CD4-positive, alpha-beta memory T cell (primary cell): Measurements from ENCODE around the gene MRPS7. TPM values are rescaled to one million over a fixed set of nuclear protein-coding genes. Genes with fewer than 3 reads are reported as not detected.
"Not testable (repeated sequence)": the region's sequence is repeated elsewhere in the genome, so short reads cannot be mapped to it uniquely, and the experiment has no call there.

Experiments
- CTCF ChIA-PET: fragments of 350-600 bp; sonication (Branson Sonifier 250); formaldehyde crosslinking; loops from one replicate; lab custom pipeline; 2021; ENCODE audit warnings: inconsistent platforms; ENCODE audit not compliant: partially characterized antibody; lab: Charles Lee
- POLR2A ChIA-PET: fragments of 350-600 bp; sonication (Branson Sonifier 250); formaldehyde crosslinking; loops from one replicate; lab custom pipeline; 2021; ENCODE audit not compliant: partially characterized antibody; lab: Charles Lee
- DNase-seq, 5 donors: peaks; one replicate each; pipeline versions ENCODE4 v3.0.0 to v3.0.0-alpha.2; 2020 to 2022; ENCODE audit warnings: mixed read lengths in 1 of 5
- H3K27ac ChIP-seq: one replicate; pipeline ENCODE4 v1.7.0; 2013; ENCODE audit warnings: low read depth, low read length
- H3K27me3 ChIP-seq: 2 replicates; pipeline ENCODE4 v1.7.0; 2013; ENCODE audit warnings: mild to moderate bottlenecking, low read length, moderate library complexity; ENCODE audit not compliant: insufficient read depth
- H3K36me3 ChIP-seq: 2 replicates; pipeline ENCODE4 v1.7.0; 2013; ENCODE audit warnings: mild to moderate bottlenecking, low read length, moderate library complexity; ENCODE audit not compliant: insufficient read depth
- H3K4me1 ChIP-seq: 2 replicates; pipeline ENCODE4 v1.7.0; 2013; ENCODE audit warnings: mild to moderate bottlenecking, low read length, moderate library complexity; ENCODE audit not compliant: insufficient read depth
- H3K4me3 ChIP-seq, 2 donors: one replicate each; pipeline ENCODE4 v1.7.0; 2013; ENCODE audit warnings: low read length in 2 of 2, mild to moderate bottlenecking in 1 of 2
- H3K9me3 ChIP-seq, 2 donors: one replicate each; pipeline ENCODE4 v1.7.0; 2013; ENCODE audit warnings: low read length in 2 of 2, control low read depth in 1 of 2; ENCODE audit not compliant: control insufficient read depth in 1 of 2
- H3K27ac Mint-ChIP-seq, 7 donors: one replicate each; pipeline ENCODE4 v1.8.0; 2020 to 2021; ENCODE audit warnings: mixed read lengths in 7 of 7, mild to moderate bottlenecking in 6 of 7, inconsistent platforms in 3 of 7, moderate library complexity in 3 of 7
- H3K27me3 Mint-ChIP-seq, 2 donors: one replicate each; pipeline ENCODE4 v1.8.0; 2020 to 2021; ENCODE audit warnings: mixed read lengths in 2 of 2
- H3K36me3 Mint-ChIP-seq, 2 donors: one replicate each; pipeline ENCODE4 v1.8.0; 2020 to 2021; ENCODE audit warnings: mixed read lengths in 2 of 2, inconsistent platforms in 1 of 2, mild to moderate bottlenecking in 1 of 2
- H3K4me1 Mint-ChIP-seq, 4 donors: one replicate each; pipeline ENCODE4 v1.8.0; 2020 to 2021; ENCODE audit warnings: mixed read lengths in 4 of 4, mild to moderate bottlenecking in 1 of 4
- H3K4me3 Mint-ChIP-seq, 8 donors: one replicate each; pipeline ENCODE4 v1.8.0; 2020 to 2021; ENCODE audit warnings: mixed read lengths in 8 of 8, mild to moderate bottlenecking in 7 of 8, moderate library complexity in 6 of 8, inconsistent platforms in 3 of 8
- H3K9me3 Mint-ChIP-seq, 8 donors: one replicate each; pipeline ENCODE4 v1.8.0; 2020 to 2021; ENCODE audit warnings: mixed read lengths in 8 of 8, mild to moderate bottlenecking in 5 of 8, inconsistent platforms in 3 of 8, moderate library complexity in 1 of 8
- intact Hi-C: fragments of 100-400 bp; cut with micrococcal nuclease; formaldehyde crosslinking; loops from one replicate; pipeline ENCODE4 v1.15.1; 2023
- polyA plus RNA-seq, 2 donors: library from polyadenylated mRNA; unstranded; fragments of 300-500 nt; fragmentation: Illumina TruSeq; gene quantifications; one replicate each; pipeline ENCODE4 v1.2.3, GENCODE V29; 2021
- total RNA-seq, 2 experiments: library from RNA; stranded (reverse); gene quantifications; one replicate each; pipeline ENCODE4 v1.2.3, GENCODE V29; 2021

MRPS7 gene
- total and polyA plus RNA-seq, 4 experiments from 2014 or later = 34.1 to 150 (median 71.7) TPM

GRCh38 chr17:75288770-75289114, 27.1 kb downstream of the MRPS7 start:
- peak overlapping the region; percentile 93 to 96 for H3K4me3 ChIP-seq
- ChIA-PET POLR2A (interaction anchor here (0.5 to 3.9 kb wide), 48 partner anchors 8 to 566 kb away, joined by 3 to 148 read pairs (median 5); partner anchors contain the start of genes ARMC7, FDXR, GGA3 and GRB2), CTCF (interaction anchor here (0.8 to 3.5 kb wide), 18 partner anchors 10 to 573 kb away, joined by 3 to 59 read pairs (median 5); partner anchors contain the start of genes GGA3, GRB2, MIF4GD and MRPS7)
- peak overlapping the region; percentile 79 for H3K27ac ChIP-seq
- intact Hi-C loops = loop anchor here (1.0 to 2.0 kb wide), 8 partner anchors 17 to 415 kb away; partner anchors contain the start of genes GGA3, GRB2, KCTD2 and MIF4GD
- H3K4me3 Mint-ChIP-seq = peak overlapping the region; percentile 98 to 100 (median 100)
- no peaks in the 10 kb centered on the region for H3K27me3 ChIP-seq
- H3K27ac Mint-ChIP-seq = peak overlapping the region; percentile 98 to 100 (median 100)
- peaks cover 7% of the 10 kb centered on the region for H3K36me3 ChIP-seq
- DNase-seq = no peak
- peaks cover 12% of the 10 kb centered on the region for H3K4me1 ChIP-seq
- no peaks in the 10 kb centered on the region for H3K9me3 ChIP-seq
- H3K4me1 Mint-ChIP-seq = peaks cover 4 to 31% (median 14%) of the 10 kb centered on the region in 4 donors
- H3K9me3 Mint-ChIP-seq = no peaks in the 10 kb centered on the region
- H3K27me3 Mint-ChIP-seq = no peaks in the 10 kb centered on the region
- peaks cover 10 to 23% of the 10 kb centered on the region in 2 donors for H3K36me3 Mint-ChIP-seq

- POLR2A ChIA-PET = interaction anchor here (0.5 to 3.9 kb wide), 50 partner anchors 8 to 566 kb away, joined by 3 to 148 read pairs (median 5); partner anchors contain the start of genes ARMC7, FDXR, GGA3 and GRB2
- Mint-ChIP-seq H3K27me3 (no peaks in the 10 kb centered on the region), H3K36me3 (peaks cover 10 to 23% of the 10 kb centered on the region in 2 donors), H3K9me3 (no peaks in the 10 kb centered on the region), H3K27ac (peak within 1 kb of the TSS; percentile 98 to 100 (median 100)), H3K4me3 (peak within 1 kb of the TSS; percentile 98 to 100 (median 100)), H3K4me1 (peaks cover 4 to 31% (median 14%) of the 10 kb centered on the region in 4 donors)
- Histone ChIP-seq H3K9me3 (no peaks in the 10 kb centered on the region), H3K4me3 (peak within 1 kb of the TSS; percentile 93 to 96), H3K27me3 (no peaks in the 10 kb centered on the region), H3K36me3 (peaks cover 7% of the 10 kb centered on the region), H3K27ac (peak within 1 kb of the TSS; percentile 79), H3K4me1 (peaks cover 12% of the 10 kb centered on the region)
- intact Hi-C loops = loop anchor here (1.0 to 2.0 kb wide), 8 partner anchors 18 to 416 kb away; partner anchors contain the start of genes GGA3, GRB2, KCTD2 and MIF4GD
- DNase-seq = peak; percentile 95 to 99 (median 97)
- CTCF ChIA-PET = interaction anchor here (0.8 to 3.5 kb wide), 20 partner anchors 11 to 573 kb away, joined by 3 to 59 read pairs (median 5); partner anchors contain the start of genes GGA3, GRB2, MIF4GD and MRPS7
Observed at GRCh38 chr17:75289115-75289831, 27.6 kb downstream of the MRPS7 start, which contains the start of gene SLC25A19. Gene SLC25A19 (minus strand): TSS chr17:75289433. CDS start chr17:75286764, 2,669 bp downstream.

- no peaks in the 10 kb centered on the region for H3K9me3 ChIP-seq
- intact Hi-C loops = loop anchor here (1.0 to 2.0 kb wide), 8 partner anchors 19 to 417 kb away; partner anchors contain the start of genes GGA3, GRB2, KCTD2 and MIF4GD
- no peaks in the 10 kb centered on the region for H3K9me3 Mint-ChIP-seq
Observed at GRCh38 chr17:75289832-75290337, 28.2 kb downstream of the MRPS7 start.

GRCh38 chr17:75292810-75293448, 31.2 kb downstream of the MRPS7 start:
- H3K27ac ChIP-seq, H3K9me3 Mint-ChIP-seq, H3K4me3 ChIP-seq, H3K36me3 Mint-ChIP-seq, intact Hi-C loops, H3K9me3 ChIP-seq, H3K36me3 ChIP-seq, H3K27me3 Mint-ChIP-seq, DNase-seq, H3K27me3 ChIP-seq: not testable (repeated sequence)
- POLR2A ChIA-PET = interaction anchor here (0.6 to 1.4 kb wide), 3 partner anchors 20 to 223 kb away, joined by 3 to 4 read pairs (median 3); partner anchors contain the start of genes GRB2 and TSEN54
- peaks cover 9 to 35% (median 22%) of the 10 kb centered on the region in 4 donors for H3K4me1 Mint-ChIP-seq
- peak overlapping the region in 1 of 7 donors; percentile 29 for H3K27ac Mint-ChIP-seq
- peaks cover 11% of the 10 kb centered on the region for H3K4me1 ChIP-seq
- peak overlapping the region in 1 of 8 donors; percentile 41 for H3K4me3 Mint-ChIP-seq
- CTCF ChIA-PET = interaction anchor here (1.3 kb wide), 1 partner anchor 34 kb away, joined by 3 read pairs; no protein-coding TSS in a partner anchor

More at GRCh38 chr17:75289832-75290337, 28.2 kb downstream of the MRPS7 start:
- POLR2A ChIA-PET = interaction anchor here (0.8 to 3.9 kb wide), 41 partner anchors 10 to 493 kb away, joined by 3 to 148 read pairs (median 5); partner anchors contain the start of genes ARMC7, FDXR, GGA3 and GRB2
- peak overlapping the region; percentile 98 to 100 (median 100) for H3K4me3 Mint-ChIP-seq
- Histone ChIP-seq H3K4me3 (peak overlapping the region; percentile 93 to 96), H3K27me3 (no peaks in the 10 kb centered on the region), H3K27ac (peak overlapping the region; percentile 79), H3K4me1 (peaks cover 12% of the 10 kb centered on the region), H3K36me3 (peaks cover 7% of the 10 kb centered on the region)
- H3K27me3 Mint-ChIP-seq = no peaks in the 10 kb centered on the region
- peak overlapping the region; percentile 98 to 100 (median 100) for H3K27ac Mint-ChIP-seq
- peaks cover 4 to 31% (median 14%) of the 10 kb centered on the region in 4 donors for H3K4me1 Mint-ChIP-seq
- H3K36me3 Mint-ChIP-seq = peaks cover 10 to 22% of the 10 kb centered on the region in 2 donors
- DNase-seq = peak in 3 of 5 donors; percentile 69 to 87 (median 79)
- CTCF ChIA-PET = interaction anchor here (0.8 to 3.5 kb wide), 18 partner anchors 11 to 227 kb away, joined by 3 to 59 read pairs (median 6); partner anchors contain the start of genes GGA3, GRB2, MIF4GD and MRPS7

GRCh38 chr17:75295201-75296158, 33.8 kb downstream of the MRPS7 start:
- H3K27ac Mint-ChIP-seq = peak overlapping the region in 4 of 7 donors; percentile 7 to 78 (median 20)
- CTCF ChIA-PET = interaction anchor here (0.6 to 1.9 kb wide), 3 partner anchors 13 to 116 kb away, joined by 3 to 8 read pairs (median 3); no protein-coding TSS in a partner anchor
- Histone ChIP-seq H3K4me1 (peaks cover 1% of the 10 kb centered on the region), H3K27me3 (no peaks in the 10 kb centered on the region), H3K9me3 (no peaks in the 10 kb centered on the region), H3K36me3 (no peaks in the 10 kb centered on the region), H3K27ac (peak overlapping the region; percentile 1), H3K4me3 (no peak overlapping the region)
- no peaks in the 10 kb centered on the region for H3K9me3 Mint-ChIP-seq
- peaks cover 4 to 15% (median 8%) of the 10 kb centered on the region in 4 donors for H3K4me1 Mint-ChIP-seq
- no peaks in the 10 kb centered on the region for H3K36me3 Mint-ChIP-seq
- POLR2A ChIA-PET = interaction anchor here (2.0 kb wide), 1 partner anchor 33 kb away, joined by 6 read pairs; the partner anchor contains the start of genes GGA3 and MRPS7
- intact Hi-C loops = no loop called here
- DNase-seq = no peak
- no peaks in the 10 kb centered on the region for H3K27me3 Mint-ChIP-seq
- peak overlapping the region in 2 of 8 donors; percentile 24 to 37 for H3K4me3 Mint-ChIP-seq
